WI38 (cell line): Measurements from ENCODE around the gene SORBS2.
A peak's percentile ranks its signal among the peaks of the same experiment; 100 is the strongest.

Experiments used
- H3K4me3 ChIP-seq: 2 replicates; pipeline ENCODE4 v1.5.1; 2011; ENCODE audit warnings: low read depth, mild to moderate bottlenecking, control low read depth, low read length
- CTCF ChIP-seq: IDR thresholded peaks from 2 replicates; pipeline ENCODE4 v1.5.1; 2012; ENCODE audit warnings: low read depth, mild to moderate bottlenecking, control low read depth, low read length

The SORBS2 gene

GRCh38 chr4:185599553-185600243 lies 212.3 kb downstream of the SORBS2 start:
- H3K4me3 ChIP-seq: no peak overlapping the region
- TF ChIP-seq CTCF: no peak

GRCh38 chr4:185598846-185599552 lies 213.0 kb downstream of the SORBS2 start:
- no peak for TF ChIP-seq CTCF
- H3K4me3 ChIP-seq: no peak overlapping the region

- TF ChIP-seq CTCF: peak; percentile 98
- H3K4me3 ChIP-seq: no peak overlapping the region
Measured at GRCh38 chr4:185597532-185598188, 214.3 kb downstream of the SORBS2 start.

GRCh38 chr4:185592845-185593488 lies 219.0 kb downstream of the SORBS2 start:
- TF ChIP-seq CTCF: no peak
- no peak overlapping the region for H3K4me3 ChIP-seq

- no peak for TF ChIP-seq CTCF
- H3K4me3 ChIP-seq: no peak overlapping the region
Measured at GRCh38 chr4:185592438-185592837, 219.6 kb downstream of the SORBS2 start.

- H3K4me3 ChIP-seq: no peak overlapping the region
Measured at GRCh38 chr4:185591679-185592141, 220.3 kb downstream of the SORBS2 start.

More at GRCh38 chr4:185591679-185592141, 220.3 kb downstream of the SORBS2 start:
- no peak for TF ChIP-seq CTCF
